H9 (cell line): Measurements from ENCODE around the gene LRRC7. TPM values are rescaled to one million over a fixed set of nuclear protein-coding genes. Genes with fewer than 3 reads are reported as not detected.

Experiments
- DNase-seq: peaks from one replicate; pipeline ENCODE4 v3.0.0-alpha.2; 2017
- H2AFZ ChIP-seq: one replicate; pipeline ENCODE4 v1.6.1; 2013; ENCODE audit warnings: mild to moderate bottlenecking, low read length, control low read depth, moderate library complexity
- H2AK5ac ChIP-seq: 2 replicates; pipeline ENCODE4 v1.6.1; 2013; ENCODE audit warnings: low read length, control low read depth, mixed read lengths; ENCODE audit not compliant: insufficient read length
- H2BK120ac ChIP-seq: one replicate; pipeline ENCODE4 v1.6.1; 2013; ENCODE audit warnings: low read depth, mild to moderate bottlenecking, low read length, control low read depth, inconsistent platforms; ENCODE audit not compliant: poor library complexity, severe bottlenecking
- H2BK12ac ChIP-seq: 2 replicates; pipeline ENCODE4 v1.6.1; 2013; ENCODE audit warnings: low read length, control low read depth, mixed read lengths, low read depth; ENCODE audit not compliant: insufficient read length
- H2BK15ac ChIP-seq: 2 replicates; pipeline ENCODE4 v1.6.1; 2013; ENCODE audit warnings: low read depth, low read length, control low read depth
- H2BK20ac ChIP-seq: one replicate; pipeline ENCODE4 v1.6.1; 2013; ENCODE audit warnings: low read depth, mild to moderate bottlenecking, low read length, control low read depth, inconsistent platforms; ENCODE audit not compliant: poor library complexity, severe bottlenecking
- H2BK5ac ChIP-seq: 2 replicates; pipeline ENCODE4 v1.6.1; 2013; ENCODE audit warnings: low read length, control low read depth, mixed read lengths; ENCODE audit not compliant: insufficient read length
- H3K14ac ChIP-seq: 2 replicates; pipeline ENCODE4 v1.6.1; 2013; ENCODE audit warnings: low read length, control low read depth; ENCODE audit not compliant: insufficient read depth
- H3K18ac ChIP-seq: 2 replicates; pipeline ENCODE4 v1.6.1; 2013; ENCODE audit warnings: low read depth, mild to moderate bottlenecking, mixed read lengths, low read length, control low read depth; ENCODE audit not compliant: insufficient read length
- H3K23ac ChIP-seq: 2 replicates; pipeline ENCODE4 v1.6.1; 2013; ENCODE audit warnings: low read length, control low read depth, mixed read lengths, low read depth; ENCODE audit not compliant: insufficient read length
- H3K23me2 ChIP-seq: 2 replicates; pipeline ENCODE4 v1.6.1; 2013; ENCODE audit warnings: low read depth, mild to moderate bottlenecking, mixed read lengths, low read length, control low read depth; ENCODE audit not compliant: insufficient read length, poor library complexity, severe bottlenecking
- H3K27ac ChIP-seq: 2 replicates; pipeline ENCODE4 v1.5.1; 2013; ENCODE audit warnings: low read length, control low read depth, mixed read lengths, low read depth; ENCODE audit not compliant: insufficient read length
- H3K27me3 ChIP-seq: 2 replicates; pipeline ENCODE4 v1.6.1; 2013; ENCODE audit warnings: low read length, control low read depth, inconsistent platforms; ENCODE audit not compliant: insufficient read depth
- H3K4ac ChIP-seq: 2 replicates; pipeline ENCODE4 v1.6.1; 2013; ENCODE audit warnings: low read depth, mild to moderate bottlenecking, control low read depth, inconsistent platforms, low read length, moderate library complexity
- H3K4me1 ChIP-seq: 2 replicates; pipeline ENCODE4 v1.6.1; 2013; ENCODE audit warnings: low read length, control low read depth, inconsistent platforms; ENCODE audit not compliant: insufficient read depth
- H3K4me2 ChIP-seq: 2 replicates; pipeline ENCODE4 v1.6.1; 2013; ENCODE audit warnings: low read length, control low read depth, mixed read lengths; ENCODE audit not compliant: insufficient read length, insufficient read depth
- H3K56ac ChIP-seq: 2 replicates; pipeline ENCODE4 v1.6.1; 2013; ENCODE audit warnings: low read depth, mild to moderate bottlenecking, mixed read lengths, low read length, control low read depth; ENCODE audit not compliant: insufficient read length
- H3K79me1 ChIP-seq: 2 replicates; pipeline ENCODE4 v1.6.1; 2013; ENCODE audit warnings: low read depth, mild to moderate bottlenecking, moderate library complexity, low read length, control low read depth, inconsistent platforms; ENCODE audit not compliant: insufficient read depth, poor library complexity, severe bottlenecking
- H3K79me2 ChIP-seq: 2 replicates; pipeline ENCODE4 v1.6.1; 2013; ENCODE audit warnings: low read length, control low read depth, inconsistent platforms; ENCODE audit not compliant: insufficient read depth
- H3K9ac ChIP-seq: 2 replicates; pipeline ENCODE4 v1.6.1; 2013; ENCODE audit warnings: low read length, control low read depth, mixed read lengths; ENCODE audit not compliant: insufficient read length; ENCODE audit errors: extremely low read depth
- H3K9me3 ChIP-seq: one replicate; pipeline ENCODE4 v1.6.1; 2013; ENCODE audit warnings: low read depth, low read length, inconsistent platforms; ENCODE audit not compliant: control insufficient read depth
- H3T11ph ChIP-seq: one replicate; pipeline ENCODE4 v1.6.1; 2013; ENCODE audit warnings: mild to moderate bottlenecking, low read length, control low read depth, inconsistent platforms
- H4K20me1 ChIP-seq: one replicate; pipeline ENCODE4 v1.6.1; 2013; ENCODE audit not compliant: control insufficient read depth, insufficient read length, insufficient read depth
- H4K5ac ChIP-seq: 2 replicates; pipeline ENCODE4 v1.6.1; 2013; ENCODE audit warnings: low read depth, mild to moderate bottlenecking, mixed read lengths, low read length, control low read depth; ENCODE audit not compliant: insufficient read length
- H4K8ac ChIP-seq: replicated peaks from 2 replicates; pipeline ENCODE4 v1.6.1; 2013; ENCODE audit warnings: low read length, control low read depth, mixed read lengths, low read depth; ENCODE audit not compliant: insufficient read length
- H4K91ac ChIP-seq: 2 replicates; pipeline ENCODE4 v1.6.1; 2013; ENCODE audit warnings: low read depth, mild to moderate bottlenecking, moderate library complexity, mixed read lengths, low read length, control low read depth; ENCODE audit not compliant: insufficient read length
- H3K27ac Mint-ChIP-seq, 3 experiments: 2 replicates in 2 of 3; 3 replicates in 1 of 3; pipeline ENCODE4 v1.8.0; 2020 to 2021; ENCODE audit warnings: mixed read lengths in 3 of 3, mild to moderate bottlenecking in 1 of 3, moderate library complexity in 1 of 3
- H3K27me3 Mint-ChIP-seq: 2 replicates; pipeline ENCODE4 v1.8.0; 2021; ENCODE audit warnings: low read depth, mild to moderate bottlenecking, moderate library complexity, mixed read lengths
- H3K36me3 Mint-ChIP-seq, 3 experiments: 2 replicates in 2 of 3; 3 replicates in 1 of 3; pipeline ENCODE4 v1.8.0; 2020 to 2021; ENCODE audit warnings: low read depth in 3 of 3, mixed read lengths in 3 of 3; ENCODE audit not compliant: insufficient read depth in 1 of 3
- H3K4me1 Mint-ChIP-seq, 2 experiments: 2 replicates each; pipeline ENCODE4 v1.8.0; 2020; ENCODE audit warnings: mixed read lengths in 2 of 2
- H3K4me3 Mint-ChIP-seq, 2 experiments: 2 replicates in 1 of 2; 3 replicates in 1 of 2; pipeline ENCODE4 v1.8.0; 2020 to 2021; ENCODE audit warnings: mild to moderate bottlenecking in 2 of 2, mixed read lengths in 2 of 2, moderate library complexity in 1 of 2
- H3K9me3 Mint-ChIP-seq, 2 experiments: 2 replicates in 1 of 2; 3 replicates in 1 of 2; pipeline ENCODE4 v1.8.0; 2020; ENCODE audit warnings: mild to moderate bottlenecking in 2 of 2, mixed read lengths in 2 of 2, moderate library complexity in 1 of 2
- CTCF ChIP-seq: fragments of 200-600 bp; sonication (generic); conservative IDR thresholded peaks from 3 replicates; pipeline ENCODE4 v1.8.0; 2021; ENCODE audit warnings: antibody characterized with exemption, mild to moderate bottlenecking
- WGBS: extraction: QIAGEN DNeasy Blood & Tissue Kit; methylation state at CpG from one replicate; pipeline ENCODE4 v1.1.7; 2013; ENCODE audit warnings: missing lambda C conversion rate, low lambda C conversion rate, mixed read lengths; ENCODE audit not compliant: insufficient read length; ENCODE audit errors: extremely low coverage; 5-methylcytosine and 5-hydroxymethylcytosine counted together
- total RNA-seq: library from RNA; stranded (reverse); gene quantifications from 2 replicates; pipeline ENCODE4 v1.2.1, GENCODE V29; 2021

Gene LRRC7
- total RNA-seq, 1 experiment from 2014 or later = not detected

- Mint-ChIP-seq H3K27me3 (no peaks in the 10 kb centered on the region; the same call in 1 of the 2 replicates), H3K4me1 (0 out of 4 replicates have a peak, but pooled peaks cover 0 to 3% of the 10 kb centered on the region in 2 experiments)
- H2BK120ac ChIP-seq = no peak overlapping the region
Measured at GRCh38 chr1:69662321-69662720, 94.6 kb downstream of the LRRC7 start.

More at GRCh38 chr1:69662321-69662720, 94.6 kb downstream of the LRRC7 start:
- H3K23ac ChIP-seq = no peak overlapping the region
- H3K4me2 ChIP-seq = no peak overlapping the region
- no peak overlapping the region for H3T11ph ChIP-seq
- no peaks in the 10 kb centered on the region for H3K9me3 ChIP-seq
- H3K36me3 Mint-ChIP-seq = 0 out of 7 replicates have a peak, but pooled peaks cover 0 to 7% (median 0%) of the 10 kb centered on the region in 3 experiments
- H3K79me2 ChIP-seq = no peaks in the 10 kb centered on the region
- no peak overlapping the region for H3K4ac ChIP-seq
- no peak overlapping the region for H3K4me3 Mint-ChIP-seq
- H3K27ac ChIP-seq = no peak overlapping the region
- no peak overlapping the region for H3K27ac Mint-ChIP-seq
- no peaks in the 10 kb centered on the region for H3K27me3 ChIP-seq
- no peak overlapping the region for H3K14ac ChIP-seq
- H2BK20ac ChIP-seq = no peak overlapping the region
- no peaks in the 10 kb centered on the region for H3K79me1 ChIP-seq
- no peak overlapping the region for H2BK12ac ChIP-seq
- H4K91ac ChIP-seq = no peak overlapping the region
- DNase-seq = no peak
- H3K56ac ChIP-seq = no peak overlapping the region
- no peak overlapping the region for H2AFZ ChIP-seq
- H2AK5ac ChIP-seq = no peak overlapping the region
- H4K8ac ChIP-seq = no peak overlapping the region
- H3K18ac ChIP-seq = no peak overlapping the region
- no peak for TF ChIP-seq CTCF
- no peaks in the 10 kb centered on the region for H3K23me2 ChIP-seq
- no peaks in the 10 kb centered on the region for H3K9me3 Mint-ChIP-seq
- H3K4me1 ChIP-seq = no peaks in the 10 kb centered on the region
- H2BK5ac ChIP-seq = no peak overlapping the region
- H2BK15ac ChIP-seq = no peak overlapping the region
- H4K5ac ChIP-seq = no peak overlapping the region
- no peaks in the 10 kb centered on the region for H4K20me1 ChIP-seq
- WGBS = no CpG with 5 or more reads among the region's 2 CpGs
- H3K9ac ChIP-seq = no peak overlapping the region
